Endothelial cell of umbilical vein (primary cell): ENCODE measurements around the gene CARMIL1. TPM values are rescaled to one million over a fixed set of nuclear protein-coding genes. Genes with fewer than 3 reads are reported as not detected.

ENCODE experiments used
- BruUV-seq: library from RNA; stranded (reverse); fragments of 400-500 nt; replicated peaks from 2 replicates; lab custom pipeline; 2021; lab: Mats Ljungman, UMichigan
- CTCF ChIA-PET: fragments of 300-600, 350-600 bp; sonication (Branson Sonifier 250); formaldehyde crosslinking; loops from one replicate; lab custom pipeline; 2021; ENCODE audit warnings: antibody characterized with exemption, inconsistent platforms; lab: Charles Lee
- POLR2A ChIA-PET: fragments of 300-600, 350-600 bp; sonication (Branson Sonifier 250); formaldehyde crosslinking; loops from one replicate; lab custom pipeline; 2021; ENCODE audit warnings: antibody characterized with exemption, inconsistent platforms; lab: Charles Lee
- DNase-seq: peaks from one replicate; pipeline ENCODE4 v3.0.0-alpha.2; 2011; ENCODE audit warnings: low read depth, low spot score
- FAIRE-seq: peaks from 2 replicates; lab custom pipeline; 2011; peaks lifted over from hg19 to GRCh38; lab: Jason Lieb, UNC
- H2AFZ ChIP-seq: 2 replicates; pipeline ENCODE4 v1.6.0; 2012; ENCODE audit warnings: low read depth, low read length, control low read depth, inconsistent platforms
- H3K27ac ChIP-seq: 2 replicates; pipeline ENCODE4 v1.5.1; 2011; ENCODE audit warnings: low read depth, mild to moderate bottlenecking, control low read depth, low read length, moderate library complexity; ENCODE audit not compliant: insufficient read depth
- H3K27me3 ChIP-seq, 2 experiments: 2 replicates each; pipeline versions ENCODE4 v1.6.0 to v1.6.1; 2011; ENCODE audit warnings: low read length in 2 of 2, mixed read lengths in 1 of 2; ENCODE audit not compliant: control insufficient read depth in 2 of 2, insufficient read depth in 2 of 2
- H3K36me3 ChIP-seq, 2 experiments: 2 replicates in 1 of 2; 3 replicates in 1 of 2; pipeline ENCODE4 v1.5.1; 2011; ENCODE audit warnings: low read length in 2 of 2, mild to moderate bottlenecking in 1 of 2, moderate library complexity in 1 of 2; ENCODE audit not compliant: control insufficient read depth in 2 of 2, insufficient read depth in 2 of 2; ENCODE audit errors: extremely low read depth in 1 of 2
- H3K4me1 ChIP-seq: 3 replicates; pipeline ENCODE4 v1.5.1; 2011; ENCODE audit warnings: mild to moderate bottlenecking, low read length; ENCODE audit not compliant: control insufficient read depth, insufficient read depth; ENCODE audit errors: extremely low read depth
- H3K4me2 ChIP-seq: 2 replicates; pipeline ENCODE4 v1.6.1; 2011; ENCODE audit warnings: low read length, control low read depth, mixed read lengths; ENCODE audit not compliant: insufficient read depth
- H3K4me3 ChIP-seq, 3 experiments: fragments of 200-600 bp in 1 of 3; sonication (generic), shearing (Covaris generic) in 1 of 3; replicated peaks in 1 of 3; 2 replicates each; pipeline ENCODE4 v1.5.1; 2011 to 2016; ENCODE audit warnings: control low read depth in 3 of 3, low read length in 3 of 3, mild to moderate bottlenecking in 2 of 3, inconsistent platforms in 1 of 3, low read depth in 1 of 3, moderate library complexity in 1 of 3; ENCODE audit not compliant: insufficient read depth in 1 of 3
- H3K79me2 ChIP-seq: 2 replicates; pipeline ENCODE4 v1.6.0; 2012; ENCODE audit warnings: low read length, inconsistent platforms; ENCODE audit not compliant: control insufficient read depth, insufficient read depth
- H3K9ac ChIP-seq: replicated peaks from 2 replicates; pipeline ENCODE3; 2011; ENCODE audit warnings: low read length, control low read depth; ENCODE audit not compliant: insufficient read depth; ENCODE audit errors: extremely low read depth
- H3K9me1 ChIP-seq: replicated peaks from 3 replicates; pipeline ENCODE4 v1.6.0; 2011; ENCODE audit warnings: mild to moderate bottlenecking, low read length; ENCODE audit not compliant: control insufficient read depth, insufficient read depth; ENCODE audit errors: extremely low read depth
- H3K9me3 ChIP-seq: replicated peaks from 2 replicates; pipeline ENCODE4 v1.5.1; 2012; ENCODE audit warnings: low read length, inconsistent platforms; ENCODE audit not compliant: control insufficient read depth, insufficient read depth
- H4K20me1 ChIP-seq: replicated peaks from 2 replicates; pipeline ENCODE3; 2011; ENCODE audit warnings: mild to moderate bottlenecking, low read length; ENCODE audit not compliant: control insufficient read depth, insufficient read depth; ENCODE audit errors: extremely low read depth
- CTCF ChIP-seq, 2 donors: IDR thresholded peaks; 1 replicate in 1 of 2; 2 replicates in 1 of 2; pipeline ENCODE4 v1.5.1; 2011; ENCODE audit warnings: low read length in 2 of 2, mild to moderate bottlenecking in 2 of 2, moderate library complexity in 2 of 2, control low read depth in 1 of 2, inconsistent platforms in 1 of 2, low read depth in 1 of 2; ENCODE audit not compliant: insufficient read depth in 1 of 2; ENCODE audit errors: extremely low read depth in 1 of 2
- EZH2 ChIP-seq: IDR thresholded peaks from 2 replicates; pipeline ENCODE4 v1.6.1; 2012; ENCODE audit warnings: borderline replicate concordance, low read depth, mild to moderate bottlenecking, moderate library complexity, low read length, inconsistent platforms; ENCODE audit not compliant: severe bottlenecking
- FOS ChIP-seq: IDR thresholded peaks from 2 replicates; pipeline ENCODE4 v1.6.1; 2011; ENCODE audit warnings: mild to moderate bottlenecking, low read length, moderate library complexity, borderline replicate concordance; ENCODE audit not compliant: insufficient read depth
- GATA2 ChIP-seq: IDR thresholded peaks from 2 replicates; pipeline ENCODE4 v1.7.0; 2011; ENCODE audit warnings: low read depth, mild to moderate bottlenecking, moderate library complexity, mixed read lengths, low read length; ENCODE audit not compliant: insufficient read length, insufficient read depth
- JUN ChIP-seq: IDR thresholded peaks from 2 replicates; pipeline ENCODE4 v1.6.1; 2011; ENCODE audit warnings: borderline replicate concordance, low read depth; ENCODE audit not compliant: insufficient read length, insufficient read depth
- MAX ChIP-seq: IDR thresholded peaks from 2 replicates; pipeline ENCODE4 v1.6.1; 2011; ENCODE audit not compliant: insufficient read depth, insufficient read length
- MYC ChIP-seq: IDR thresholded peaks from one replicate; pipeline ENCODE4 v1.6.1; 2011; ENCODE audit warnings: mild to moderate bottlenecking, low read depth, low read length
- POLR2A ChIP-seq: IDR thresholded peaks from 2 replicates; pipeline ENCODE4 v1.6.1; 2012; ENCODE audit warnings: low read depth, mild to moderate bottlenecking, control low read depth, low read length
- POLR2AphosphoS5 ChIP-seq: IDR thresholded peaks from 2 replicates; pipeline ENCODE4 v1.6.1; 2012; ENCODE audit warnings: low read depth, mild to moderate bottlenecking, control low read depth, low read length, moderate library complexity; ENCODE audit not compliant: insufficient read depth
- dilution Hi-C: fragments of 300-500 bp; cut with MboI; formaldehyde crosslinking; loops from one replicate; pipeline ENCODE4 v1.15.0; 2019; ENCODE audit warnings: low sequenced_read_pairs; ENCODE audit not compliant: extremely low pct_ligation_motif_present
- intact Hi-C: fragments of 100-400 bp; cut with micrococcal nuclease; formaldehyde crosslinking; loops from one replicate; pipeline ENCODE4 v1.10.0; 2022
- polyA plus RNA-seq, 4 experiments: library from polyadenylated mRNA; depleted of rRNA in 3 of 4; stranded (reverse) in 3 of 4; unstranded in 1 of 4; fragments of >200 nt; gene quantifications; 2 replicates each; pipeline versions ENCODE4 v1.2.1 to v1.2.3, GENCODE V29; 2011 to 2012; ENCODE audit warnings: missing spikeins in 1 of 4
- total RNA-seq: library from RNA; stranded (reverse); gene quantifications from 2 replicates; pipeline ENCODE4 v1.2.3, GENCODE V29; 2021

The CARMIL1 gene
- total and polyA plus RNA-seq, 2 donors (not counting 3 experiments of a cell fraction or from before 2014, with no cell fraction given) = 1.3 to 8.7 TPM

- Histone ChIP-seq H3K4me2 (no peak overlapping the region), H3K36me3 (no peaks in the 10 kb centered on the region), H4K20me1 (no peaks in the 10 kb centered on the region), H3K9me3 (no peaks in the 10 kb centered on the region), H3K9me1 (no peaks in the 10 kb centered on the region), H2AFZ (no peak overlapping the region), H3K9ac (no peak overlapping the region), H3K79me2 (no peaks in the 10 kb centered on the region), H3K27me3 (peaks cover 0 to 2% of the 10 kb centered on the region in 2 experiments), H3K4me3 (no peak overlapping the region), H3K4me1 (no peaks in the 10 kb centered on the region), H3K27ac (no peak overlapping the region)
- FAIRE-seq = no peak
- TF ChIP-seq JUN = no peak
- dilution Hi-C loops (no loop called here), intact Hi-C loops (no loop called here)
- ChIA-PET POLR2A (no interaction called here), CTCF (interaction anchor here (1.0 kb wide), 1 partner anchor 18 kb away, joined by 3 read pairs; no protein-coding TSS in a partner anchor)
- no TSS peak for BruUV-seq
- DNase-seq = no peak
These were observed 130.9 kb downstream of the CARMIL1 start for GRCh38 chr6:25410102-25410501.

GRCh38 chr6:25411316-25411950, 132.3 kb downstream of the CARMIL1 start:
- BruUV-seq = no TSS peak
- no peaks in the 10 kb centered on the region for H3K4me1 ChIP-seq
- H4K20me1 ChIP-seq = no peaks in the 10 kb centered on the region
- ChIA-PET CTCF (interaction anchor here (1.0 kb wide), 1 partner anchor 17 kb away, joined by 3 read pairs; no protein-coding TSS in a partner anchor), POLR2A (no interaction called here)
- intact Hi-C loops (no loop called here), dilution Hi-C loops (no loop called here)
- no peaks in the 10 kb centered on the region for H3K36me3 ChIP-seq
- no peak for FAIRE-seq
- no peak overlapping the region for H3K27ac ChIP-seq
- H3K9ac ChIP-seq = no peak overlapping the region
- no peak for DNase-seq
- H3K9me1 ChIP-seq = no peaks in the 10 kb centered on the region
- no peak overlapping the region for H3K4me2 ChIP-seq
- no peak overlapping the region for H2AFZ ChIP-seq
- no peak overlapping the region for H3K4me3 ChIP-seq
- H3K79me2 ChIP-seq = no peaks in the 10 kb centered on the region
- TF ChIP-seq GATA2 (no peak), FOS (no peak), POLR2AphosphoS5 (no peak), CTCF (IDR thresholded peaks at IDR 0.05; ENCODE audit: extremely low read depth in 1 of 2, insufficient read depth in 1 of 2, low read depth in 1 of 2, low read length in 2 of 2) (no peak), EZH2 (no peak), POLR2A (no peak), JUN (no peak), MAX (no peak), MYC (no peak)
- no peaks in the 10 kb centered on the region for H3K9me3 ChIP-seq
- H3K27me3 ChIP-seq = peaks cover 0 to 2% of the 10 kb centered on the region in 2 experiments
